HUES6 (cell line): ENCODE results near the gene KREMEN1.

ENCODE experiments used
- H3K27ac ChIP-seq: 2 replicates; pipeline ENCODE4 v1.7.0; 2013; ENCODE audit warnings: low read depth, mild to moderate bottlenecking, low read length, inconsistent platforms
- H3K27me3 ChIP-seq: 2 replicates; pipeline ENCODE4 v1.6.1; 2013; ENCODE audit warnings: low read length; ENCODE audit not compliant: control insufficient read depth, insufficient read depth
- H3K36me3 ChIP-seq: 2 replicates; pipeline ENCODE4 v1.6.1; 2013; ENCODE audit warnings: low read length; ENCODE audit not compliant: control insufficient read depth, insufficient read depth
- H3K4me1 ChIP-seq: 2 replicates; pipeline ENCODE4 v1.6.1; 2013; ENCODE audit warnings: low read length; ENCODE audit not compliant: control insufficient read depth, insufficient read depth
- H3K4me3 ChIP-seq: 2 replicates; pipeline ENCODE4 v1.5.1; 2013; ENCODE audit warnings: low read depth, low read length
- H3K9ac ChIP-seq: one replicate; pipeline ENCODE4 v1.6.1; 2013; ENCODE audit warnings: mild to moderate bottlenecking, low read length
- H3K9me3 ChIP-seq: 2 replicates; pipeline ENCODE4 v1.6.1; 2013; ENCODE audit warnings: low read depth, low read length; ENCODE audit not compliant: control insufficient read depth, insufficient read depth

The KREMEN1 gene

GRCh38 chr22:29212743-29213142 lies 139.9 kb downstream of the KREMEN1 start:
- Histone ChIP-seq H3K36me3 (no peaks in the 10 kb centered on the region), H3K9me3 (no peaks in the 10 kb centered on the region), H3K4me3 (no peak overlapping the region), H3K27ac (no peak overlapping the region), H3K9ac (no peak overlapping the region), H3K4me1 (peaks cover 13% of the 10 kb centered on the region; the same call in 1 of the 2 replicates), H3K27me3 (no peaks in the 10 kb centered on the region)

GRCh38 chr22:29213493-29213892 lies 140.7 kb downstream of the KREMEN1 start:
- no peaks in the 10 kb centered on the region for H3K9me3 ChIP-seq
- H3K9ac ChIP-seq = no peak overlapping the region

GRCh38 chr22:29214232-29214631 lies 141.4 kb downstream of the KREMEN1 start:
- peaks cover 13% of the 10 kb centered on the region; the same call in 1 of the 2 replicates for H3K4me1 ChIP-seq
- H3K27me3 ChIP-seq = no peaks in the 10 kb centered on the region
- H3K27ac ChIP-seq = no peak overlapping the region
- H3K9ac ChIP-seq = no peak overlapping the region
- H3K9me3 ChIP-seq = no peaks in the 10 kb centered on the region
- H3K4me3 ChIP-seq = no peak overlapping the region
- H3K36me3 ChIP-seq = no peaks in the 10 kb centered on the region

More at GRCh38 chr22:29213493-29213892, 140.7 kb downstream of the KREMEN1 start:
- Histone ChIP-seq H3K27me3 (no peaks in the 10 kb centered on the region), H3K27ac (no peak overlapping the region), H3K36me3 (no peaks in the 10 kb centered on the region), H3K4me1 (peaks cover 13% of the 10 kb centered on the region; the same call in 1 of the 2 replicates), H3K4me3 (no peak overlapping the region)

- H3K27ac ChIP-seq = no peak overlapping the region
- no peak overlapping the region for H3K9ac ChIP-seq
- no peak overlapping the region for H3K4me3 ChIP-seq
- H3K4me1 ChIP-seq = peaks cover 12% of the 10 kb centered on the region
- no peaks in the 10 kb centered on the region for H3K36me3 ChIP-seq
- no peaks in the 10 kb centered on the region for H3K9me3 ChIP-seq
- H3K27me3 ChIP-seq = no peaks in the 10 kb centered on the region
These were observed 142.4 kb downstream of the KREMEN1 start for GRCh38 chr22:29215012-29215860.

GRCh38 chr22:29216011-29216872 lies 143.4 kb downstream of the KREMEN1 start:
- H3K4me1 ChIP-seq = peaks cover 18% of the 10 kb centered on the region
- no peaks in the 10 kb centered on the region for H3K27me3 ChIP-seq
- H3K4me3 ChIP-seq = no peak overlapping the region
- H3K9me3 ChIP-seq = no peaks in the 10 kb centered on the region
- no peak overlapping the region for H3K27ac ChIP-seq
- H3K9ac ChIP-seq = no peak overlapping the region
- H3K36me3 ChIP-seq = no peaks in the 10 kb centered on the region

GRCh38 chr22:29216873-29217666 lies 144.2 kb downstream of the KREMEN1 start:
- Histone ChIP-seq H3K27ac (no peak overlapping the region), H3K36me3 (no peaks in the 10 kb centered on the region), H3K9ac (no peak overlapping the region), H3K27me3 (no peaks in the 10 kb centered on the region), H3K4me3 (no peak overlapping the region), H3K4me1 (peaks cover 18% of the 10 kb centered on the region), H3K9me3 (no peaks in the 10 kb centered on the region)
